HepG2 (cell line): ENCODE data around the gene APOC4. TPM values are rescaled to one million over a fixed set of nuclear protein-coding genes. Genes with fewer than 3 reads are reported as not detected.

Experiments used
- ARHGAP35 ChIP-seq: sonication (generic); formaldehyde crosslinking; IDR thresholded peaks from 2 replicates; pipeline ENCODE4 v1.9.0; 2022; ENCODE audit warnings: mild to moderate bottlenecking, inconsistent platforms, moderate library complexity, missing genetic modification reagents, borderline replicate concordance
- DMAP1 ChIP-seq: IDR thresholded peaks from 2 replicates; pipeline ENCODE4 v1.6.1; 2016
- GPN1 ChIP-seq: sonication (generic); formaldehyde crosslinking; IDR thresholded peaks from 2 replicates; pipeline ENCODE4 v1.5.1; 2020; ENCODE audit warnings: missing genetic modification reagents, borderline replicate concordance
- MIER3 ChIP-seq: IDR thresholded peaks from 2 replicates; pipeline ENCODE4 v1.6.1; 2016; ENCODE audit warnings: missing compliant biosample characterization, borderline replicate concordance
- SMAD9 ChIP-seq: sonication (generic); formaldehyde crosslinking; IDR thresholded peaks from 2 replicates; pipeline ENCODE4 v1.5.1; 2020; ENCODE audit warnings: mild to moderate bottlenecking, missing genetic modification reagents
- SSRP1 ChIP-seq: IDR thresholded peaks from 2 replicates; pipeline ENCODE4 v1.6.1; 2016; ENCODE audit warnings: control low read depth
- ZNF292 ChIP-seq: sonication (generic); formaldehyde crosslinking; IDR thresholded peaks from 2 replicates; pipeline ENCODE4 v1.8.1; 2022; ENCODE audit warnings: mild to moderate bottlenecking, low read depth, missing genetic modification reagents, borderline replicate concordance
- ZNF629 ChIP-seq: sonication (generic); formaldehyde crosslinking; conservative IDR thresholded peaks from 2 replicates; pipeline ENCODE4 v1.5.0; 2020; ENCODE audit warnings: missing genetic modification reagents
- ZNF720 ChIP-seq: sonication (generic); formaldehyde crosslinking; IDR thresholded peaks from 2 replicates; pipeline ENCODE4 v1.4.0; 2020; ENCODE audit warnings: missing genetic modification reagents
- polyA plus RNA-seq, 8 experiments: library from polyadenylated mRNA; depleted of rRNA in 3 of 8; stranded (reverse) in 7 of 8; unstranded in 1 of 8; fragments of >200 nt; fragmentation: Illumina TruSeq in 4 of 8; extraction: Trizol in 4 of 8; gene quantifications; 2 replicates each; pipeline versions ENCODE4 v1.2.1 to v1.2.3, GENCODE V29; 2011 to 2016; ENCODE audit warnings: low read depth in 4 of 8, missing spikeins in 1 of 8, mixed read lengths in 1 of 8; ENCODE audit not compliant: insufficient read depth in 1 of 8
- total RNA-seq, 5 experiments: library from RNA; depleted of rRNA; stranded (reverse); fragments of >200 nt; fragmentation: Illumina TruSeq; extraction: Trizol; gene quantifications; 2 replicates each; pipeline ENCODE4 v1.2.3, GENCODE V29; 2016; ENCODE audit warnings: low read depth in 1 of 5
- TF ChIP-seq, protein P1 (sequence below): sonication (generic); formaldehyde crosslinking; IDR thresholded peaks from 2 replicates; pipeline ENCODE4 v1.5.1; 2020; ENCODE audit warnings: mild to moderate bottlenecking, missing genetic modification reagents, moderate library complexity
- TF ChIP-seq, protein P2 (sequence below): IDR thresholded peaks from 2 replicates; pipeline ENCODE4 v1.6.1; 2016; ENCODE audit warnings: control low read depth
- TF ChIP-seq, protein P3 (sequence below): sonication (generic); formaldehyde crosslinking; IDR thresholded peaks from 2 replicates; pipeline ENCODE4 v1.9.0; 2022; ENCODE audit warnings: low read depth, missing genetic modification reagents
- TF ChIP-seq, protein P4 (sequence below): sonication (generic); IDR thresholded peaks from 2 replicates; pipeline ENCODE4 v1.6.1; 2016; ENCODE audit warnings: low read depth, borderline replicate concordance
- TF ChIP-seq, protein P5 (sequence below): sonication (generic); formaldehyde crosslinking; IDR thresholded peaks from 2 replicates; pipeline ENCODE4 v1.4.0; 2020; ENCODE audit warnings: missing genetic modification reagents, borderline replicate concordance
- TF ChIP-seq, protein P6 (sequence below): sonication (generic); formaldehyde crosslinking; conservative IDR thresholded peaks from 2 replicates; pipeline ENCODE4 v1.4.0; 2020; ENCODE audit warnings: mild to moderate bottlenecking, missing genetic modification reagents, moderate library complexity

The APOC4 gene
- total and polyA plus RNA-seq, 2 of the 13 experiments (the other 11 are each of a cell fraction or from before 2014, with no cell fraction given), result 0.46 TPM; not detected in 1

DNA sequence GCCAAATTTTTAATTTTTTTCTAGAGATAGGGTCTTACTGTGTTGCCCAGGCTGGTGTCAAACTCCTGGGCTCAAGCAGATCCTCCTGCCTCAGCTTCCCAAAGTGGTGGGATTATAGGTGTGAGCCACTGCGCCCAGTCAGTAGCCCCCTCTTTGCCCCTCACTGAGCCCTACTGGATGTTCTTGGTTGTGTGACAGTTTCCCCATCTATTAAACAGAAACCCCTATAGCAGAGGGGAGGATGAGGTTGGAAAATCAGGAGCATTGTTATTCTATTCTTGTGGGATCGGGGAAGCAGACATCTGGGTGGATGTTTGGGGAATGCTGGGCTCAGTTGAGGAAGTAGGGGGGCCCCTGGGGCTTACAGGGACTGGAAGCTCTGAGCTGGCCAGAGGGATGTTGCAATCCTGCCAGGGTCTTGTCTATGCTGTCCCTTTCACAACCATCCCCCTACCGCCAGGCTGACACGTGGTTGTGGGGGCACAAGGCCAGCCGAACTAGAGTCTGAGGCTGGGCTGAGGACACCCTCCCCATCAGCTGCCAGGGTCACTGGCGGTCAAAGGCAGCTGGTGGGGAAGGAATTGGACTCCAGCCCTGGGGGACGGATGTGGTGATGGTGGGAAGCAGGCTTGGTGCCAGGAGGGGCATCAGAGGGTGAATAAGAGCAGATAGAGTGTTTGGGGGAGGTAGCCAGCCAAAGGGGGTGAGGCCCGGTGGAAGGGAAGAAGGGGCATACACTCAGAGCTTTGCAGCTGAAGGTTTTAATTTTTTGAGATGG lies 16.7 kb upstream of the APOC4 start (continued):
- TF ChIP-seq, protein P1, sequence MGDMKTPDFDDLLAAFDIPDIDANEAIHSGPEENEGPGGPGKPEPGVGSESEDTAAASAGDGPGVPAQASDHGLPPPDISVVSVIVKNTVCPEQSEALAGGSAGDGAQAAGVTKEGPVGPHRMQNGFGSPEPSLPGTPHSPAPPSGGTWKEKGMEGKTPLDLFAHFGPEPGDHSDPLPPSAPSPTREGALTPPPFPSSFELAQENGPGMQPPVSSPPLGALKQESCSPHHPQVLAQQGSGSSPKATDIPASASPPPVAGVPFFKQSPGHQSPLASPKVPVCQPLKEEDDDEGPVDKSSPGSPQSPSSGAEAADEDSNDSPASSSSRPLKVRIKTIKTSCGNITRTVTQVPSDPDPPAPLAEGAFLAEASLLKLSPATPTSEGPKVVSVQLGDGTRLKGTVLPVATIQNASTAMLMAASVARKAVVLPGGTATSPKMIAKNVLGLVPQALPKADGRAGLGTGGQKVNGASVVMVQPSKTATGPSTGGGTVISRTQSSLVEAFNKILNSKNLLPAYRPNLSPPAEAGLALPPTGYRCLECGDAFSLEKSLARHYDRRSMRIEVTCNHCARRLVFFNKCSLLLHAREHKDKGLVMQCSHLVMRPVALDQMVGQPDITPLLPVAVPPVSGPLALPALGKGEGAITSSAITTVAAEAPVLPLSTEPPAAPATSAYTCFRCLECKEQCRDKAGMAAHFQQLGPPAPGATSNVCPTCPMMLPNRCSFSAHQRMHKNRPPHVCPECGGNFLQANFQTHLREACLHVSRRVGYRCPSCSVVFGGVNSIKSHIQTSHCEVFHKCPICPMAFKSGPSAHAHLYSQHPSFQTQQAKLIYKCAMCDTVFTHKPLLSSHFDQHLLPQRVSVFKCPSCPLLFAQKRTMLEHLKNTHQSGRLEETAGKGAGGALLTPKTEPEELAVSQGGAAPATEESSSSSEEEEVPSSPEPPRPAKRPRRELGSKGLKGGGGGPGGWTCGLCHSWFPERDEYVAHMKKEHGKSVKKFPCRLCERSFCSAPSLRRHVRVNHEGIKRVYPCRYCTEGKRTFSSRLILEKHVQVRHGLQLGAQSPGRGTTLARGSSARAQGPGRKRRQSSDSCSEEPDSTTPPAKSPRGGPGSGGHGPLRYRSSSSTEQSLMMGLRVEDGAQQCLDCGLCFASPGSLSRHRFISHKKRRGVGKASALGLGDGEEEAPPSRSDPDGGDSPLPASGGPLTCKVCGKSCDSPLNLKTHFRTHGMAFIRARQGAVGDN, result peak; percentile 99
- TF ChIP-seq ARHGAP35 (peak; percentile 91), ZNF720 (CRISPR knock-in tag) (no peak), GPN1 (CRISPR knock-in tag) (no peak), SMAD9 (CRISPR knock-in tag) (peak; percentile 55; the same call in 1 of the 2 replicates), SSRP1 (peak; percentile 79), ZNF629 (CRISPR knock-in tag) (peak; percentile 65), DMAP1 (peak; percentile 97), ZNF292 (CRISPR knock-in tag) (peak; percentile 93), MIER3 (peak; percentile 99; the same call in 1 of the 2 replicates)
- TF ChIP-seq, protein P2, sequence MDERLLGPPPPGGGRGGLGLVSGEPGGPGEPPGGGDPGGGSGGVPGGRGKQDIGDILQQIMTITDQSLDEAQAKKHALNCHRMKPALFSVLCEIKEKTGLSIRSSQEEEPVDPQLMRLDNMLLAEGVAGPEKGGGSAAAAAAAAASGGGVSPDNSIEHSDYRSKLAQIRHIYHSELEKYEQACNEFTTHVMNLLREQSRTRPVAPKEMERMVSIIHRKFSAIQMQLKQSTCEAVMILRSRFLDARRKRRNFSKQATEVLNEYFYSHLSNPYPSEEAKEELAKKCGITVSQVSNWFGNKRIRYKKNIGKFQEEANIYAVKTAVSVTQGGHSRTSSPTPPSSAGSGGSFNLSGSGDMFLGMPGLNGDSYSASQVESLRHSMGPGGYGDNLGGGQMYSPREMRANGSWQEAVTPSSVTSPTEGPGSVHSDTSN (CRISPR knock-in tag), result peak; percentile 57; the same call in 1 of the 2 replicates
- TF ChIP-seq, protein P3, sequence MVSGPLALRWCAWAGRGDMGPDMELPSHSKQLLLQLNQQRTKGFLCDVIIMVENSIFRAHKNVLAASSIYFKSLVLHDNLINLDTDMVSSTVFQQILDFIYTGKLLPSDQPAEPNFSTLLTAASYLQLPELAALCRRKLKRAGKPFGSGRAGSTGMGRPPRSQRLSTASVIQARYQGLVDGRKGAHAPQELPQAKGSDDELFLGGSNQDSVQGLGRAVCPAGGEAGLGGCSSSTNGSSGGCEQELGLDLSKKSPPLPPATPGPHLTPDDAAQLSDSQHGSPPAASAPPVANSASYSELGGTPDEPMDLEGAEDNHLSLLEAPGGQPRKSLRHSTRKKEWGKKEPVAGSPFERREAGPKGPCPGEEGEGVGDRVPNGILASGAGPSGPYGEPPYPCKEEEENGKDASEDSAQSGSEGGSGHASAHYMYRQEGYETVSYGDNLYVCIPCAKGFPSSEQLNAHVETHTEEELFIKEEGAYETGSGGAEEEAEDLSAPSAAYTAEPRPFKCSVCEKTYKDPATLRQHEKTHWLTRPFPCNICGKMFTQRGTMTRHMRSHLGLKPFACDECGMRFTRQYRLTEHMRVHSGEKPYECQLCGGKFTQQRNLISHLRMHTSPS, result peak; percentile 99
- TF ChIP-seq, protein P4, sequence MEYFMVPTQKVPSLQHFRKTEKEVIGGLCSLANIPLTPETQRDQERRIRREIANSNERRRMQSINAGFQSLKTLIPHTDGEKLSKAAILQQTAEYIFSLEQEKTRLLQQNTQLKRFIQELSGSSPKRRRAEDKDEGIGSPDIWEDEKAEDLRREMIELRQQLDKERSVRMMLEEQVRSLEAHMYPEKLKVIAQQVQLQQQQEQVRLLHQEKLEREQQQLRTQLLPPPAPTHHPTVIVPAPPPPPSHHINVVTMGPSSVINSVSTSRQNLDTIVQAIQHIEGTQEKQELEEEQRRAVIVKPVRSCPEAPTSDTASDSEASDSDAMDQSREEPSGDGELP, result peak; percentile 99
- TF ChIP-seq, protein P5, sequence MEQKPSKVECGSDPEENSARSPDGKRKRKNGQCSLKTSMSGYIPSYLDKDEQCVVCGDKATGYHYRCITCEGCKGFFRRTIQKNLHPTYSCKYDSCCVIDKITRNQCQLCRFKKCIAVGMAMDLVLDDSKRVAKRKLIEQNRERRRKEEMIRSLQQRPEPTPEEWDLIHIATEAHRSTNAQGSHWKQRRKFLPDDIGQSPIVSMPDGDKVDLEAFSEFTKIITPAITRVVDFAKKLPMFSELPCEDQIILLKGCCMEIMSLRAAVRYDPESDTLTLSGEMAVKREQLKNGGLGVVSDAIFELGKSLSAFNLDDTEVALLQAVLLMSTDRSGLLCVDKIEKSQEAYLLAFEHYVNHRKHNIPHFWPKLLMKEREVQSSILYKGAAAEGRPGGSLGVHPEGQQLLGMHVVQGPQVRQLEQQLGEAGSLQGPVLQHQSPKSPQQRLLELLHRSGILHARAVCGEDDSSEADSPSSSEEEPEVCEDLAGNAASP (CRISPR knock-in tag), result peak; percentile 99
- TF ChIP-seq, protein P6, sequence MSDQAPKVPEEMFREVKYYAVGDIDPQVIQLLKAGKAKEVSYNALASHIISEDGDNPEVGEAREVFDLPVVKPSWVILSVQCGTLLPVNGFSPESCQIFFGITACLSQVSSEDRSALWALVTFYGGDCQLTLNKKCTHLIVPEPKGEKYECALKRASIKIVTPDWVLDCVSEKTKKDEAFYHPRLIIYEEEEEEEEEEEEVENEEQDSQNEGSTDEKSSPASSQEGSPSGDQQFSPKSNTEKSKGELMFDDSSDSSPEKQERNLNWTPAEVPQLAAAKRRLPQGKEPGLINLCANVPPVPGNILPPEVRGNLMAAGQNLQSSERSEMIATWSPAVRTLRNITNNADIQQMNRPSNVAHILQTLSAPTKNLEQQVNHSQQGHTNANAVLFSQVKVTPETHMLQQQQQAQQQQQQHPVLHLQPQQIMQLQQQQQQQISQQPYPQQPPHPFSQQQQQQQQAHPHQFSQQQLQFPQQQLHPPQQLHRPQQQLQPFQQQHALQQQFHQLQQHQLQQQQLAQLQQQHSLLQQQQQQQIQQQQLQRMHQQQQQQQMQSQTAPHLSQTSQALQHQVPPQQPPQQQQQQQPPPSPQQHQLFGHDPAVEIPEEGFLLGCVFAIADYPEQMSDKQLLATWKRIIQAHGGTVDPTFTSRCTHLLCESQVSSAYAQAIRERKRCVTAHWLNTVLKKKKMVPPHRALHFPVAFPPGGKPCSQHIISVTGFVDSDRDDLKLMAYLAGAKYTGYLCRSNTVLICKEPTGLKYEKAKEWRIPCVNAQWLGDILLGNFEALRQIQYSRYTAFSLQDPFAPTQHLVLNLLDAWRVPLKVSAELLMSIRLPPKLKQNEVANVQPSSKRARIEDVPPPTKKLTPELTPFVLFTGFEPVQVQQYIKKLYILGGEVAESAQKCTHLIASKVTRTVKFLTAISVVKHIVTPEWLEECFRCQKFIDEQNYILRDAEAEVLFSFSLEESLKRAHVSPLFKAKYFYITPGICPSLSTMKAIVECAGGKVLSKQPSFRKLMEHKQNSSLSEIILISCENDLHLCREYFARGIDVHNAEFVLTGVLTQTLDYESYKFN (CRISPR knock-in tag), result peak; percentile 99
